DMS53 treated with DMSO at 0.1 percent for 48 hours (cell line): ENCODE measurements around the gene LGALS12.
"Not testable (repeated sequence)": the region's sequence is repeated elsewhere in the genome, so short reads cannot be mapped to it uniquely, and the experiment has no call there.

ENCODE experiments used
- DNase-seq: peaks from one replicate; lab custom pipeline; 2025; ENCODE audit not compliant: unreplicated experiment; lab: John Stamatoyannopoulos, UW

Gene LGALS12

GRCh38 chr11:63532799-63533475 lies 27.1 kb downstream of the LGALS12 start:
- no peak for DNase-seq

- no peak for DNase-seq
Observed at GRCh38 chr11:63534076-63534475, 28.2 kb downstream of the LGALS12 start.

- no peak for DNase-seq
Observed at GRCh38 chr11:63534895-63535461, 29.1 kb downstream of the LGALS12 start.

GRCh38 chr11:63535734-63536133 lies 29.9 kb downstream of the LGALS12 start:
- DNase-seq, result no peak

GRCh38 chr11:63536669-63537292 lies 30.9 kb downstream of the LGALS12 start, which contains the start of gene PLAAT4:
Gene PLAAT4, plus strand, starts transcription at chr11:63536808. Its CDS starts 61 bp downstream, at chr11:63536869.
- DNase-seq, result peak; percentile 12

- no peak for DNase-seq
Observed at GRCh38 chr11:63537293-63538101, 31.6 kb downstream of the LGALS12 start.

GRCh38 chr11:63542506-63542905 lies 36.6 kb downstream of the LGALS12 start:
- DNase-seq, result not testable (repeated sequence)

- no peak for DNase-seq
Observed at GRCh38 chr11:63543711-63544110, 37.8 kb downstream of the LGALS12 start.

- no peak for DNase-seq
Observed at GRCh38 chr11:63547061-63547460, 41.2 kb downstream of the LGALS12 start.

- no peak for DNase-seq
Observed at GRCh38 chr11:63548178-63548577, 42.3 kb downstream of the LGALS12 start.

GRCh38 chr11:63549411-63549810 lies 43.5 kb downstream of the LGALS12 start:
- no peak for DNase-seq

- DNase-seq, result not testable (repeated sequence)
Observed at GRCh38 chr11:63550156-63550700, 44.3 kb downstream of the LGALS12 start.

- DNase-seq, result no peak
Observed at GRCh38 chr11:63551091-63551888, 45.4 kb downstream of the LGALS12 start.

GRCh38 chr11:63551889-63552266 lies 46.0 kb downstream of the LGALS12 start:
- no peak for DNase-seq

- no peak for DNase-seq
Observed at GRCh38 chr11:63552921-63553320, 47.0 kb downstream of the LGALS12 start.

GRCh38 chr11:63553759-63554158 lies 47.9 kb downstream of the LGALS12 start:
- no peak for DNase-seq

GRCh38 chr11:63554877-63555223 lies 49.0 kb downstream of the LGALS12 start:
- DNase-seq, result no peak

- DNase-seq, result no peak
Observed at GRCh38 chr11:63556404-63557013, 50.6 kb downstream of the LGALS12 start.

GRCh38 chr11:63557570-63557969 lies 51.7 kb downstream of the LGALS12 start:
- DNase-seq, result no peak
